GM12878 (cell line): ENCODE results near the gene EFCAB13. TPM values are rescaled to one million over a fixed set of nuclear protein-coding genes. Genes with fewer than 3 reads are reported as not detected.

Experiments
- ATAC-seq: fragments of 200-7000 bp; cut with Tn5 transposase; 3 replicates; pipeline ENCODE4 v1.9.1; 2020; ENCODE audit warnings: mild to moderate bottlenecking, moderate library complexity
- BruUV-seq: library from RNA; stranded (reverse); fragments of 400-500 nt; replicated peaks from 2 replicates; lab custom pipeline; 2021; lab: Mats Ljungman, UMichigan
- CTCF ChIA-PET: fragments of 300-600 bp; sonication (Branson Sonifier 250); formaldehyde crosslinking; extraction: SDS; loops from one replicate; lab custom pipeline; 2021; ENCODE audit warnings: inconsistent platforms; lab: Yijun Ruan, JAX
- POLR2A ChIA-PET: fragments of 350-600 bp; formaldehyde crosslinking; extraction: SDS; loops from one replicate; lab custom pipeline; 2021; ENCODE audit warnings: inconsistent platforms; lab: Charles Lee
- RAD21 ChIA-PET: fragments of 300-600 bp; sonication (Branson Sonifier 250); formaldehyde crosslinking; loops from one replicate; lab custom pipeline; 2023; ENCODE audit warnings: antibody characterized with exemption; ENCODE audit not compliant: unreplicated experiment; lab: Charles Lee
- SMC1A ChIA-PET: fragments of 300-600 bp; sonication (Branson Sonifier 250); formaldehyde crosslinking; loops from one replicate; lab custom pipeline; 2023; ENCODE audit not compliant: unreplicated experiment, uncharacterized antibody; lab: Charles Lee
- DNase-seq: peaks from one replicate; pipeline ENCODE4 v3.0.0-alpha.2; 2011; ENCODE audit warnings: low read depth, low spot score
- FAIRE-seq: peaks from 3 replicates; lab custom pipeline; 2011; peaks lifted over from hg19 to GRCh38; lab: Jason Lieb, UNC
- H2AFZ ChIP-seq: 2 replicates; pipeline ENCODE4 v1.6.0; 2011; ENCODE audit warnings: low read depth, low read length, control low read depth; ENCODE audit not compliant: control insufficient read depth
- H3K27ac ChIP-seq: 2 replicates; pipeline ENCODE4 v1.5.1; 2011; ENCODE audit warnings: control low read depth; ENCODE audit not compliant: control insufficient read depth, insufficient read depth
- H3K27me3 ChIP-seq, 2 experiments: replicated peaks in 1 of 2; 2 replicates each; pipeline versions ENCODE4 v1.6.0 to v1.6.1; 2011; ENCODE audit warnings: low read length in 1 of 2; ENCODE audit not compliant: control insufficient read depth in 2 of 2, insufficient read depth in 2 of 2
- H3K36me3 ChIP-seq, 2 experiments: 2 replicates each; pipeline ENCODE4 v1.5.1; 2011; ENCODE audit warnings: low read length in 1 of 2; ENCODE audit not compliant: control insufficient read depth in 2 of 2, insufficient read depth in 2 of 2
- H3K4me1 ChIP-seq: 2 replicates; pipeline ENCODE4 v1.6.1; 2011; ENCODE audit warnings: mild to moderate bottlenecking, low read length, moderate library complexity, mixed read lengths; ENCODE audit not compliant: control insufficient read depth, insufficient read depth
- H3K4me2 ChIP-seq: 2 replicates; pipeline ENCODE4 v1.6.0; 2011; ENCODE audit warnings: control low read depth; ENCODE audit not compliant: control insufficient read depth, insufficient read depth
- H3K4me3 ChIP-seq: fragments of 200-600 bp; sonication (generic); 2 replicates; pipeline ENCODE4 v1.5.1; 2016
- H3K79me2 ChIP-seq: 2 replicates; pipeline ENCODE4 v1.6.0; 2011; ENCODE audit warnings: low read length; ENCODE audit not compliant: control insufficient read depth, insufficient read depth
- H3K9ac ChIP-seq: 2 replicates; pipeline ENCODE4 v1.8.0; 2011; ENCODE audit warnings: low read length, control low read depth, mixed read lengths; ENCODE audit not compliant: control insufficient read depth, insufficient read depth
- H3K9me3 ChIP-seq: replicated peaks from 3 replicates; pipeline ENCODE4 v1.5.1; 2011; ENCODE audit warnings: mild to moderate bottlenecking, low read length; ENCODE audit not compliant: control insufficient read depth, insufficient read depth
- H4K20me1 ChIP-seq: 2 replicates; pipeline ENCODE4 v1.6.0; 2011; ENCODE audit not compliant: control insufficient read depth, insufficient read depth
- ASH2L ChIP-seq: fragments of 300-600, 200-600 bp; sonication (generic); IDR thresholded peaks from 2 replicates; pipeline ENCODE4 v1.6.1; 2017; ENCODE audit warnings: low read depth, mild to moderate bottlenecking, borderline replicate concordance
- CHD2 ChIP-seq: IDR thresholded peaks from 2 replicates; pipeline ENCODE4 v1.6.1; 2011; ENCODE audit warnings: low read depth, low read length, improper control_type of control experiment, borderline replicate concordance
- CREM ChIP-seq: IDR thresholded peaks from 2 replicates; pipeline ENCODE4 v1.6.1; 2014; ENCODE audit warnings: antibody characterized with exemption, low read depth
- DPF2 ChIP-seq: fragments of 450-650 bp; IDR thresholded peaks from 2 replicates; pipeline ENCODE4 v1.6.1; 2017; ENCODE audit warnings: mild to moderate bottlenecking
- ESRRA ChIP-seq: IDR thresholded peaks from 2 replicates; pipeline ENCODE4 v1.6.1; 2012; ENCODE audit warnings: mild to moderate bottlenecking, low read length, improper control_type of control experiment
- HDAC2 ChIP-seq: fragments of 200-600 bp; sonication (generic); IDR thresholded peaks from 2 replicates; pipeline ENCODE4 v1.6.1; 2017
- LARP7 ChIP-seq: fragments of 450-650 bp; IDR thresholded peaks from 2 replicates; pipeline ENCODE4 v1.6.1; 2017; ENCODE audit warnings: mild to moderate bottlenecking
- NFIC ChIP-seq: IDR thresholded peaks from 2 replicates; pipeline ENCODE4 v1.6.1; 2012; ENCODE audit warnings: low read depth, mild to moderate bottlenecking, inconsistent platforms, low read length, moderate library complexity
- NFXL1 ChIP-seq: fragments of 450-650 bp; IDR thresholded peaks from 2 replicates; pipeline ENCODE4 v1.6.1; 2017; ENCODE audit warnings: antibody characterized with exemption, mild to moderate bottlenecking, borderline replicate concordance
- POLR2A ChIP-seq: IDR thresholded peaks from 2 replicates; pipeline ENCODE4 v1.6.1; 2011; ENCODE audit warnings: low read depth, mild to moderate bottlenecking, low read length
- RBBP5 ChIP-seq: fragments of 200-600 bp; sonication (generic); conservative IDR thresholded peaks from 2 replicates; pipeline ENCODE4 v1.6.1; 2016
- ZSCAN29 ChIP-seq: fragments of 450-650 bp; IDR thresholded peaks from 2 replicates; pipeline ENCODE4 v1.6.1; 2017; ENCODE audit warnings: mild to moderate bottlenecking, moderate library complexity
- WGBS: methylation state at CpG from one replicate; pipeline ENCODE4 v1.1.6; 2016; ENCODE audit warnings: low lambda C conversion rate; ENCODE audit not compliant: insufficient replicate concordance, insufficient coverage; ENCODE audit errors: missing lambda C conversion rate; 5-methylcytosine and 5-hydroxymethylcytosine counted together
- in situ Hi-C: fragments of 300-500 bp; cut with MboI; formaldehyde crosslinking; loops from 9 replicates; pipeline ENCODE4 v1.14.3; 2018; ENCODE audit warnings: mixed read lengths
- intact Hi-C: fragments of 100-400 bp; cut with micrococcal nuclease; formaldehyde crosslinking; loops from one replicate; pipeline ENCODE4 v1.14.2; 2022; ENCODE audit not compliant: unreplicated experiment
- polyA plus RNA-seq, 11 experiments: library from polyadenylated mRNA; depleted of rRNA in 4 of 11; unstranded in 6 of 11; stranded (reverse) in 5 of 11; fragments of >200 nt; fragmentation: Nextera tagmentation in 4 of 11; fragmentation: Illumina TruSeq in 1 of 11; extraction: Ambion mirVana in 4 of 11; extraction: Trizol in 1 of 11; gene quantifications; 1 replicate in 1 of 11; 2 replicates in 10 of 11; pipeline versions ENCODE4 v1.2.1 to v1.2.3, GENCODE V29; 2011 to 2016; ENCODE audit warnings: inconsistent platforms in 2 of 11, missing spikeins in 2 of 11, low read depth in 1 of 11
- total RNA-seq, 4 experiments: library from RNA; depleted of rRNA in 3 of 4; stranded (reverse); fragments of >200 nt in 3 of 4; fragmentation: Illumina TruSeq in 1 of 4; extraction: Trizol in 1 of 4; gene quantifications; 2 replicates each; pipeline versions ENCODE4 v1.2.1 to v1.2.3, GENCODE V29; 2013 to 2021
- TF ChIP-seq, protein P1 (sequence below): IDR thresholded peaks from 2 replicates; pipeline ENCODE4 v1.6.1; 2012; ENCODE audit warnings: low read depth, low read length, improper control_type of control experiment
- TF ChIP-seq, protein P2 (sequence below): fragments of 150-350 bp; IDR thresholded peaks from 2 replicates; pipeline ENCODE4 v1.6.1; 2016; ENCODE audit warnings: low read depth, low read length
- TF ChIP-seq, protein P3 (sequence below): IDR thresholded peaks from 2 replicates; pipeline ENCODE4 v1.6.1; 2012; ENCODE audit warnings: low read length, inconsistent platforms
- TF ChIP-seq, protein P4 (sequence below): IDR thresholded peaks from 2 replicates; pipeline ENCODE4 v1.6.1; 2012; ENCODE audit warnings: improper control_type of control experiment, low read depth, low read length; ENCODE audit not compliant: insufficient replicate concordance

EFCAB13 gene
- total and polyA plus RNA-seq, 10 of the 15 experiments (the other 5 are each of a cell fraction or from before 2014, with no cell fraction given) = 0.90 to 8.7 (median 5.0) TPM

DNA sequence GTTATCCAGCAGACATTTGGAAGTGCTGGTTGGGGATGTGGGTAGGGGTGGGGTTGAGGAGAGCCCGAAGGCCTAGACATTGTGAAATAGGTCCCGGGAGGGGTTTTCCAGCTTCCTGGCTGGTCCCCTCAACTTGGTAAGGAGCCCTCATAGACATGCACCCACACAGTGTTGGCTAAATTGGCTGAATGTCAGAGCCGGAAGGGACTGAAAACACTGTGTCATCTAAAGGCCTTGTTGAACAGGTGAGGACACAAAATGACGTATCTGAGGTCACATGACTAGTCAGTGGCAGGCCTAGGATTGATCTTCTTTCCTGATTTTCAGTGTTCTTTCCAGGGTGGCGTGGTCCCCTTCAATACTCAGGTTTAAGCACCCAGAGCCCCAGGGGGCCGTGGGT, 42.5 kb upstream of the EFCAB13 start:
- no peak for FAIRE-seq
- intact Hi-C loops = no loop called here
- no peak for ATAC-seq
- no TSS peak for BruUV-seq
- Histone ChIP-seq H3K4me3 (no peak overlapping the region), H3K4me1 (peaks cover 40% of the 10 kb centered on the region), H3K36me3 (peaks cover 0 to 3% of the 10 kb centered on the region in 2 experiments; a peak in 2 of 4 replicates), H3K9ac (no peak overlapping the region), H4K20me1 (no peaks in the 10 kb centered on the region), H3K9me3 (no peaks in the 10 kb centered on the region; the same call in 2 of the 3 replicates), H3K27ac (no peak overlapping the region), H3K27me3 (no peaks in the 10 kb centered on the region), H3K4me2 (no peak overlapping the region), H2AFZ (no peak overlapping the region), H3K79me2 (no peaks in the 10 kb centered on the region)
- ChIA-PET POLR2A (interaction anchor here (1.5 to 2.1 kb wide), 2 partner anchors 23 to 77 kb away, joined by 7 to 8 read pairs; no protein-coding TSS in a partner anchor), SMC1A (interaction anchor here (1.4 to 3.9 kb wide), 3 partner anchors 12 to 25 kb away, joined by 4 to 38 read pairs (median 16); partner anchors contain the start of gene ITGB3), CTCF (interaction anchor here (1.4 to 3.2 kb wide), 3 partner anchors 25 to 51 kb away, joined by 3 to 15 read pairs (median 5); no protein-coding TSS in a partner anchor), RAD21 (interaction anchor here (1.0 to 4.2 kb wide), 3 partner anchors 25 to 76 kb away, joined by 3 to 32 read pairs (median 4); no protein-coding TSS in a partner anchor)
- in situ Hi-C loops = no loop called here
- 85% methylated on average over 6 of the region's 6 CpGs for WGBS
- DNase-seq = no peak
- TF ChIP-seq, protein P1, sequence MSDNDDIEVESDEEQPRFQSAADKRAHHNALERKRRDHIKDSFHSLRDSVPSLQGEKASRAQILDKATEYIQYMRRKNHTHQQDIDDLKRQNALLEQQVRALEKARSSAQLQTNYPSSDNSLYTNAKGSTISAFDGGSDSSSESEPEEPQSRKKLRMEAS = no peak
- TF ChIP-seq, protein P2, sequence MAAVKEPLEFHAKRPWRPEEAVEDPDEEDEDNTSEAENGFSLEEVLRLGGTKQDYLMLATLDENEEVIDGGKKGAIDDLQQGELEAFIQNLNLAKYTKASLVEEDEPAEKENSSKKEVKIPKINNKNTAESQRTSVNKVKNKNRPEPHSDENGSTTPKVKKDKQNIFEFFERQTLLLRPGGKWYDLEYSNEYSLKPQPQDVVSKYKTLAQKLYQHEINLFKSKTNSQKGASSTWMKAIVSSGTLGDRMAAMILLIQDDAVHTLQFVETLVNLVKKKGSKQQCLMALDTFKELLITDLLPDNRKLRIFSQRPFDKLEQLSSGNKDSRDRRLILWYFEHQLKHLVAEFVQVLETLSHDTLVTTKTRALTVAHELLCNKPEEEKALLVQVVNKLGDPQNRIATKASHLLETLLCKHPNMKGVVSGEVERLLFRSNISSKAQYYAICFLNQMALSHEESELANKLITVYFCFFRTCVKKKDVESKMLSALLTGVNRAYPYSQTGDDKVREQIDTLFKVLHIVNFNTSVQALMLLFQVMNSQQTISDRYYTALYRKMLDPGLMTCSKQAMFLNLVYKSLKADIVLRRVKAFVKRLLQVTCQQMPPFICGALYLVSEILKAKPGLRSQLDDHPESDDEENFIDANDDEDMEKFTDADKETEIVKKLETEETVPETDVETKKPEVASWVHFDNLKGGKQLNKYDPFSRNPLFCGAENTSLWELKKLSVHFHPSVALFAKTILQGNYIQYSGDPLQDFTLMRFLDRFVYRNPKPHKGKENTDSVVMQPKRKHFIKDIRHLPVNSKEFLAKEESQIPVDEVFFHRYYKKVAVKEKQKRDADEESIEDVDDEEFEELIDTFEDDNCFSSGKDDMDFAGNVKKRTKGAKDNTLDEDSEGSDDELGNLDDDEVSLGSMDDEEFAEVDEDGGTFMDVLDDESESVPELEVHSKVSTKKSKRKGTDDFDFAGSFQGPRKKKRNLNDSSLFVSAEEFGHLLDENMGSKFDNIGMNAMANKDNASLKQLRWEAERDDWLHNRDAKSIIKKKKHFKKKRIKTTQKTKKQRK = no peak
- TF ChIP-seq CREM (no peak), ASH2L (no peak), HDAC2 (no peak), NFXL1 (no peak), CHD2 (no peak), ESRRA (no peak), DPF2 (no peak), ZSCAN29 (no peak), RBBP5 (no peak), NFIC (no peak), LARP7 (no peak), POLR2A (no peak)
- TF ChIP-seq, protein P3, sequence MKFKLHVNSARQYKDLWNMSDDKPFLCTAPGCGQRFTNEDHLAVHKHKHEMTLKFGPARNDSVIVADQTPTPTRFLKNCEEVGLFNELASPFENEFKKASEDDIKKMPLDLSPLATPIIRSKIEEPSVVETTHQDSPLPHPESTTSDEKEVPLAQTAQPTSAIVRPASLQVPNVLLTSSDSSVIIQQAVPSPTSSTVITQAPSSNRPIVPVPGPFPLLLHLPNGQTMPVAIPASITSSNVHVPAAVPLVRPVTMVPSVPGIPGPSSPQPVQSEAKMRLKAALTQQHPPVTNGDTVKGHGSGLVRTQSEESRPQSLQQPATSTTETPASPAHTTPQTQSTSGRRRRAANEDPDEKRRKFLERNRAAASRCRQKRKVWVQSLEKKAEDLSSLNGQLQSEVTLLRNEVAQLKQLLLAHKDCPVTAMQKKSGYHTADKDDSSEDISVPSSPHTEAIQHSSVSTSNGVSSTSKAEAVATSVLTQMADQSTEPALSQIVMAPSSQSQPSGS = no peak
- TF ChIP-seq, protein P4, sequence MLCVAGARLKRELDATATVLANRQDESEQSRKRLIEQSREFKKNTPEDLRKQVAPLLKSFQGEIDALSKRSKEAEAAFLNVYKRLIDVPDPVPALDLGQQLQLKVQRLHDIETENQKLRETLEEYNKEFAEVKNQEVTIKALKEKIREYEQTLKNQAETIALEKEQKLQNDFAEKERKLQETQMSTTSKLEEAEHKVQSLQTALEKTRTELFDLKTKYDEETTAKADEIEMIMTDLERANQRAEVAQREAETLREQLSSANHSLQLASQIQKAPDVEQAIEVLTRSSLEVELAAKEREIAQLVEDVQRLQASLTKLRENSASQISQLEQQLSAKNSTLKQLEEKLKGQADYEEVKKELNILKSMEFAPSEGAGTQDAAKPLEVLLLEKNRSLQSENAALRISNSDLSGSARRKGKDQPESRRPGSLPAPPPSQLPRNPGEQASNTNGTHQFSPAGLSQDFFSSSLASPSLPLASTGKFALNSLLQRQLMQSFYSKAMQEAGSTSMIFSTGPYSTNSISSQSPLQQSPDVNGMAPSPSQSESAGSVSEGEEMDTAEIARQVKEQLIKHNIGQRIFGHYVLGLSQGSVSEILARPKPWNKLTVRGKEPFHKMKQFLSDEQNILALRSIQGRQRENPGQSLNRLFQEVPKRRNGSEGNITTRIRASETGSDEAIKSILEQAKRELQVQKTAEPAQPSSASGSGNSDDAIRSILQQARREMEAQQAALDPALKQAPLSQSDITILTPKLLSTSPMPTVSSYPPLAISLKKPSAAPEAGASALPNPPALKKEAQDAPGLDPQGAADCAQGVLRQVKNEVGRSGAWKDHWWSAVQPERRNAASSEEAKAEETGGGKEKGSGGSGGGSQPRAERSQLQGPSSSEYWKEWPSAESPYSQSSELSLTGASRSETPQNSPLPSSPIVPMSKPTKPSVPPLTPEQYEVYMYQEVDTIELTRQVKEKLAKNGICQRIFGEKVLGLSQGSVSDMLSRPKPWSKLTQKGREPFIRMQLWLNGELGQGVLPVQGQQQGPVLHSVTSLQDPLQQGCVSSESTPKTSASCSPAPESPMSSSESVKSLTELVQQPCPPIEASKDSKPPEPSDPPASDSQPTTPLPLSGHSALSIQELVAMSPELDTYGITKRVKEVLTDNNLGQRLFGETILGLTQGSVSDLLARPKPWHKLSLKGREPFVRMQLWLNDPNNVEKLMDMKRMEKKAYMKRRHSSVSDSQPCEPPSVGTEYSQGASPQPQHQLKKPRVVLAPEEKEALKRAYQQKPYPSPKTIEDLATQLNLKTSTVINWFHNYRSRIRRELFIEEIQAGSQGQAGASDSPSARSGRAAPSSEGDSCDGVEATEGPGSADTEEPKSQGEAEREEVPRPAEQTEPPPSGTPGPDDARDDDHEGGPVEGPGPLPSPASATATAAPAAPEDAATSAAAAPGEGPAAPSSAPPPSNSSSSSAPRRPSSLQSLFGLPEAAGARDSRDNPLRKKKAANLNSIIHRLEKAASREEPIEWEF = no peak
